Measurements from ENCODE around the gene DLL3. TPM values are rescaled to one million over a fixed set of nuclear protein-coding genes. Genes with fewer than 3 reads are reported as not detected.

Gene DLL3
- total RNA-seq, 1 experiment from 2014 or later = 1.4 TPM

- Histone ChIP-seq H3K4me1 (replicated peaks; ENCODE audit: insufficient read depth) (no peaks in the 10 kb centered on the region), H3K27ac (no peak overlapping the region), H3F3A (ENCODE audit: insufficient read depth, low read depth) (no peaks in the 10 kb centered on the region), H3K9me2 (ENCODE audit: insufficient read depth) (no peaks in the 10 kb centered on the region), H3K79me2 (ENCODE audit: low read depth) (no peaks in the 10 kb centered on the region), H4K20me1 (ENCODE audit: insufficient read depth) (peaks cover 3% of the 10 kb centered on the region; the same call in 1 of the 2 replicates), H3K27me3 (ENCODE audit: insufficient read depth, low read depth) (no peaks in the 10 kb centered on the region), H3K4me3 (no peak overlapping the region), H3K9me3 (ENCODE audit: insufficient read depth, low read depth) (no peaks in the 10 kb centered on the region), H3K4me2 (no peak overlapping the region), H2AFZ (no peak overlapping the region), H3K36me3 (ENCODE audit: low read depth) (0 out of 2 replicates have a peak, but pooled peaks cover 12% of the 10 kb centered on the region)
- ChIA-PET CTCF (no interaction called here), POLR2A (ENCODE audit: unreplicated experiment) (no interaction called here)
- intact Hi-C loops (cut with micrococcal nuclease; ENCODE audit: unreplicated experiment) = no loop called here
- TF ChIP-seq EZH2 (IDR thresholded peaks at IDR 0.05; ENCODE audit: low read depth) = no peak
- TF ChIP-seq, protein P1, sequence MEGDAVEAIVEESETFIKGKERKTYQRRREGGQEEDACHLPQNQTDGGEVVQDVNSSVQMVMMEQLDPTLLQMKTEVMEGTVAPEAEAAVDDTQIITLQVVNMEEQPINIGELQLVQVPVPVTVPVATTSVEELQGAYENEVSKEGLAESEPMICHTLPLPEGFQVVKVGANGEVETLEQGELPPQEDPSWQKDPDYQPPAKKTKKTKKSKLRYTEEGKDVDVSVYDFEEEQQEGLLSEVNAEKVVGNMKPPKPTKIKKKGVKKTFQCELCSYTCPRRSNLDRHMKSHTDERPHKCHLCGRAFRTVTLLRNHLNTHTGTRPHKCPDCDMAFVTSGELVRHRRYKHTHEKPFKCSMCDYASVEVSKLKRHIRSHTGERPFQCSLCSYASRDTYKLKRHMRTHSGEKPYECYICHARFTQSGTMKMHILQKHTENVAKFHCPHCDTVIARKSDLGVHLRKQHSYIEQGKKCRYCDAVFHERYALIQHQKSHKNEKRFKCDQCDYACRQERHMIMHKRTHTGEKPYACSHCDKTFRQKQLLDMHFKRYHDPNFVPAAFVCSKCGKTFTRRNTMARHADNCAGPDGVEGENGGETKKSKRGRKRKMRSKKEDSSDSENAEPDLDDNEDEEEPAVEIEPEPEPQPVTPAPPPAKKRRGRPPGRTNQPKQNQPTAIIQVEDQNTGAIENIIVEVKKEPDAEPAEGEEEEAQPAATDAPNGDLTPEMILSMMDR (conservative IDR thresholded peaks at IDR 0.05) = no peak
- BruUV-seq (replicated peaks) = no TSS peak
- no peak for DNase-seq
These were observed 29.7 kb upstream of the DLL3 start for GRCh38 chr19:39469036-39469435.

- no peaks in the 10 kb centered on the region for H3F3A ChIP-seq (ENCODE audit: insufficient read depth, low read depth)
- H3K27me3 ChIP-seq (ENCODE audit: insufficient read depth, low read depth) = no peaks in the 10 kb centered on the region
- no peaks in the 10 kb centered on the region for H3K9me3 ChIP-seq (ENCODE audit: insufficient read depth, low read depth)
- H3K36me3 ChIP-seq (ENCODE audit: low read depth) = 0 out of 2 replicates have a peak, but pooled peaks cover 16% of the 10 kb centered on the region
- ChIA-PET POLR2A (ENCODE audit: unreplicated experiment) (no interaction called here), CTCF (no interaction called here)
- TF ChIP-seq, protein P1 (conservative IDR thresholded peaks at IDR 0.05) = no peak
- no peak for TF ChIP-seq EZH2 (IDR thresholded peaks at IDR 0.05; ENCODE audit: low read depth)
- H3K4me1 ChIP-seq (replicated peaks; ENCODE audit: insufficient read depth) = no peaks in the 10 kb centered on the region
- no peaks in the 10 kb centered on the region for H3K79me2 ChIP-seq (ENCODE audit: low read depth)
- no peaks in the 10 kb centered on the region for H3K9me2 ChIP-seq (ENCODE audit: insufficient read depth)
- H4K20me1 ChIP-seq (ENCODE audit: insufficient read depth) = peaks cover 3% of the 10 kb centered on the region; the same call in 1 of the 2 replicates
- no peak overlapping the region for H3K4me2 ChIP-seq
- no peak overlapping the region for H3K27ac ChIP-seq
- H2AFZ ChIP-seq = no peak overlapping the region
- intact Hi-C loops (cut with micrococcal nuclease; ENCODE audit: unreplicated experiment) = no loop called here
- DNase-seq = no peak
- BruUV-seq (replicated peaks) = no TSS peak
- H3K4me3 ChIP-seq = no peak overlapping the region
These were observed 29.2 kb upstream of the DLL3 start for GRCh38 chr19:39469567-39469966.

DNA sequence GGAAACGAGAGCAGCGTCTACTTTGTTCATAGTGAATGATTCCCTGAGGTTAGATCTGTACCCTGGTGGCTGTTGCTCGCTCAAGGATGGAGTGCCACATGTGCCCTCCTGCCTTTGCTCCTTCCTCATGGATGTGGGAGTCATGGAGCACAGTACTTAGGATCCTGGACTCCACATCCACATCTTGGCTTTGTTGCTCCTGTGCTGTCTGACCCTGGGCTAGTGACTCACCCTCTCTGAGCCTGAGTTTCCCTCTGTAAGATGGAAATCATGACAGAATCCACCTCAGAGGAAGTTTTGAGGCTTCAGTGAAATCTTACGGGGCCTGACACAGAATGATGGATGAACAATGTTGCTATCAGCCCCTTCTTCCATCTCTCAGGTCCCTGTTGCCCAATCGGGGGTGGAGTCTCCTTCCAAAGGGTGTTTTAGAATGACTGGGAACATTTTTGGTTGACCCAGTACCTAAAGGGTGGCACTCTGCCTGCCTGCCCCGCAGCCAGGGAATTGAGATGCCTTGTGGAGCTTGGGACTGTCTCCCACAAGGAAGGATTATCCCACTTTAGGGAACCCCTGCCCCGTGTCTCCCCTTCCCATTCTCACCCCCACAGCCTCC, 27.9 kb upstream of the DLL3 start:
- no peaks in the 10 kb centered on the region for H3K79me2 ChIP-seq (ENCODE audit: low read depth)
- 0 out of 2 replicates have a peak, but pooled peaks cover 19% of the 10 kb centered on the region for H3K36me3 ChIP-seq (ENCODE audit: low read depth)
- intact Hi-C loops (cut with micrococcal nuclease; ENCODE audit: unreplicated experiment) = no loop called here
- ChIA-PET POLR2A (ENCODE audit: unreplicated experiment) (no interaction called here), CTCF (no interaction called here)
- H3K9me2 ChIP-seq (ENCODE audit: insufficient read depth) = no peaks in the 10 kb centered on the region
- H4K20me1 ChIP-seq (ENCODE audit: insufficient read depth) = peaks cover 3% of the 10 kb centered on the region; the same call in 1 of the 2 replicates
- BruUV-seq (replicated peaks) = no TSS peak
- H3K4me1 ChIP-seq (replicated peaks; ENCODE audit: insufficient read depth) = no peaks in the 10 kb centered on the region
- H2AFZ ChIP-seq = no peak overlapping the region
- no peak for DNase-seq
- H3K27me3 ChIP-seq (ENCODE audit: insufficient read depth, low read depth) = no peaks in the 10 kb centered on the region
- no peak overlapping the region for H3K27ac ChIP-seq
- no peaks in the 10 kb centered on the region for H3K9me3 ChIP-seq (ENCODE audit: insufficient read depth, low read depth)
- H3F3A ChIP-seq (ENCODE audit: insufficient read depth, low read depth) = no peaks in the 10 kb centered on the region
- no peak for TF ChIP-seq EZH2 (IDR thresholded peaks at IDR 0.05; ENCODE audit: low read depth)
- TF ChIP-seq, protein P1 (conservative IDR thresholded peaks at IDR 0.05) = no peak
- no peak overlapping the region for H3K4me3 ChIP-seq
- H3K4me2 ChIP-seq = no peak overlapping the region

All from PC-9 (cell line).